OCI-LY3 (cell line): ENCODE data around the gene LPP.

Experiments used
- EZH2phosphoT487 ChIP-seq: fragments of 200-600 bp; shearing (Covaris generic); IDR thresholded peaks from 2 replicates; pipeline ENCODE4 v1.6.1; 2018; ENCODE audit warnings: antibody characterized with exemption, mixed run types, low read depth
- TF ChIP-seq, protein P1 (sequence below): fragments of 200-600, 300-600 bp; sonication (generic); IDR thresholded peaks from 2 replicates; pipeline ENCODE4 v1.5.1; 2014; ENCODE audit warnings: antibody characterized with exemption, low read length, low read depth

DNA sequence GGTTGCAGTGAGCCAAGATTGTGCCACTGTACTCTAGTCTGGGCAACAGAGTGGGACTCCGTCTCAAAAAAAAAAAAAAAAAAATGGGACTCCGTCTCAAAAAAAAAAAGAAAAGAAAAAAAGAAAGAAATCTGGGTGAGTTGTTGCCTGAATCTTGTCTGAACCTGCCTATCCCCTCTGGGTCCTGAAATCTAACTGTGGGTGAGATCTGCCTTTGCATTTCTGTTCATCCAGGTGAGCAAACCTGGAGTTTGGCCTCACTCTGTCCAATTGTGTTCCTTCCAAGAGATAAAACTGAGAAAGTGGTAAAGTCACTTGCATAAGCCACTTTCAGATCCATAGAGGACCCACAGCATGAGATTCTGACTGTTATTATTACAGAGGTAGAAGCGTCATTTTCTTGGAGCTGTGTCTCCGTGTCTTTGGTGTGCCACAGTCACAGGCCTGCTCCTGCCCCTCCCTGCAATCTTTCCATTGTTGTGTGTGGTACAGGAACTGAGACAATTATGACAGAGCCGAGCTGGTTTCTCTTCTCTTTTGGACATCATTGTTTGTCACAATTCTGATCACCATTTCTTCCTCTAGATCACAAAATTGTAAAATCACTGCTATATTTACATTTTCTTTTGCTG, 235.9 kb downstream of the LPP start:
- TF ChIP-seq, protein P1, sequence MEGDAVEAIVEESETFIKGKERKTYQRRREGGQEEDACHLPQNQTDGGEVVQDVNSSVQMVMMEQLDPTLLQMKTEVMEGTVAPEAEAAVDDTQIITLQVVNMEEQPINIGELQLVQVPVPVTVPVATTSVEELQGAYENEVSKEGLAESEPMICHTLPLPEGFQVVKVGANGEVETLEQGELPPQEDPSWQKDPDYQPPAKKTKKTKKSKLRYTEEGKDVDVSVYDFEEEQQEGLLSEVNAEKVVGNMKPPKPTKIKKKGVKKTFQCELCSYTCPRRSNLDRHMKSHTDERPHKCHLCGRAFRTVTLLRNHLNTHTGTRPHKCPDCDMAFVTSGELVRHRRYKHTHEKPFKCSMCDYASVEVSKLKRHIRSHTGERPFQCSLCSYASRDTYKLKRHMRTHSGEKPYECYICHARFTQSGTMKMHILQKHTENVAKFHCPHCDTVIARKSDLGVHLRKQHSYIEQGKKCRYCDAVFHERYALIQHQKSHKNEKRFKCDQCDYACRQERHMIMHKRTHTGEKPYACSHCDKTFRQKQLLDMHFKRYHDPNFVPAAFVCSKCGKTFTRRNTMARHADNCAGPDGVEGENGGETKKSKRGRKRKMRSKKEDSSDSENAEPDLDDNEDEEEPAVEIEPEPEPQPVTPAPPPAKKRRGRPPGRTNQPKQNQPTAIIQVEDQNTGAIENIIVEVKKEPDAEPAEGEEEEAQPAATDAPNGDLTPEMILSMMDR: no peak
- TF ChIP-seq EZH2phosphoT487: no peak
